HEK293 (cell line): ENCODE measurements around the gene ABCA2.
"Not testable (repeated sequence)": the region's sequence is repeated elsewhere in the genome, so short reads cannot be mapped to it uniquely, and the experiment has no call there.

Experiments used
- CTCF ChIA-PET: fragments of 350-600 bp; formaldehyde crosslinking; extraction: SDS; loops from one replicate; lab custom pipeline; 2021; ENCODE audit warnings: antibody characterized with exemption; lab: Yijun Ruan, JAX
- POLR2A ChIA-PET: fragments of 300-600 bp; formaldehyde crosslinking; extraction: SDS; loops from one replicate; lab custom pipeline; 2020; ENCODE audit warnings: antibody characterized with exemption, inconsistent platforms; lab: Yijun Ruan, JAX
- H3K27ac ChIP-seq: fragments of 200-500 bp; sonication (Bioruptor generic); 2 replicates; pipeline ENCODE4 v1.5.1; 2014; ENCODE audit warnings: low read depth, low read length, control low read depth, inconsistent platforms; ENCODE audit errors: extremely low read depth
- H3K36me3 ChIP-seq, 2 experiments: fragments of 200-500 bp in 1 of 2; sonication (Bioruptor generic) in 1 of 2; 1 replicate in 1 of 2; 2 replicates in 1 of 2; pipeline ENCODE4 v1.5.1; 2014 to 2017; ENCODE audit warnings: inconsistent platforms in 2 of 2, low read length in 2 of 2; ENCODE audit not compliant: control insufficient read depth in 2 of 2, insufficient read depth in 1 of 2
- H3K4me1 ChIP-seq: fragments of 200-500 bp; sonication (Bioruptor generic); 2 replicates; pipeline ENCODE4 v1.5.1; 2014; ENCODE audit warnings: mild to moderate bottlenecking, low read length, inconsistent platforms; ENCODE audit not compliant: control insufficient read depth, insufficient read depth
- H3K4me3 ChIP-seq: 2 replicates; pipeline ENCODE4 v1.5.1; 2011; ENCODE audit warnings: low read depth, mild to moderate bottlenecking, control low read depth, low read length, moderate library complexity
- H3K9me3 ChIP-seq: fragments of 200-500 bp; sonication (Bioruptor generic); 2 replicates; pipeline ENCODE4 v1.5.1; 2014; ENCODE audit warnings: low read depth, low read length, inconsistent platforms; ENCODE audit not compliant: control insufficient read depth, insufficient read depth
- ATF2 ChIP-seq: fragments of 450-650 bp; formaldehyde crosslinking; IDR thresholded peaks from 2 replicates; pipeline ENCODE4 v1.5.1; 2016; ENCODE audit warnings: missing biosample characterization, missing genetic modification characterization, low read depth
- HIC1 ChIP-seq: fragments of 450-650 bp; formaldehyde crosslinking; IDR thresholded peaks from 2 replicates; pipeline ENCODE4 v1.5.1; 2016; ENCODE audit warnings: missing biosample characterization, missing genetic modification characterization
- IKZF3 ChIP-seq: fragments of 450-650 bp; IDR thresholded peaks from 2 replicates; pipeline ENCODE4 v1.5.0; 2018; ENCODE audit warnings: missing biosample characterization, mild to moderate bottlenecking, missing genetic modification characterization, moderate library complexity
- KLF1 ChIP-seq: fragments of 450-650 bp; formaldehyde crosslinking; IDR thresholded peaks from 2 replicates; pipeline ENCODE4 v1.5.1; 2016; ENCODE audit warnings: missing biosample characterization, missing genetic modification characterization
- KLF8 ChIP-seq: fragments of 450-650 bp; formaldehyde crosslinking; IDR thresholded peaks from 2 replicates; pipeline ENCODE4 v1.5.1; 2016; ENCODE audit warnings: missing biosample characterization, missing genetic modification characterization
- SETDB1 ChIP-seq: IDR thresholded peaks from one replicate; pipeline ENCODE4 v1.6.1; 2017; ENCODE audit warnings: mild to moderate bottlenecking, low read length, moderate library complexity, mixed read lengths; ENCODE audit not compliant: insufficient read length
- SP7 ChIP-seq: fragments of 450-650 bp; formaldehyde crosslinking; IDR thresholded peaks from 2 replicates; pipeline ENCODE4 v1.5.1; 2016; ENCODE audit warnings: missing biosample characterization, missing genetic modification characterization
- WT1 ChIP-seq: fragments of 450-650 bp; formaldehyde crosslinking; IDR thresholded peaks from 2 replicates; pipeline ENCODE4 v1.5.1; 2016; ENCODE audit warnings: missing biosample characterization, missing genetic modification characterization
- ZBTB11 ChIP-seq: fragments of 450-650 bp; formaldehyde crosslinking; conservative IDR thresholded peaks from 2 replicates; pipeline ENCODE4 v1.5.1; 2016; ENCODE audit warnings: low read depth, missing biosample characterization, missing genetic modification characterization
- ZBTB26 ChIP-seq: fragments of 450-650 bp; formaldehyde crosslinking; optimal IDR thresholded peaks from 2 replicates; pipeline ENCODE3; 2016; ENCODE audit warnings: missing biosample characterization, mild to moderate bottlenecking, missing genetic modification characterization
- ZBTB8A ChIP-seq: fragments of 450-650 bp; formaldehyde crosslinking; IDR thresholded peaks from 2 replicates; pipeline ENCODE4 v1.5.1; 2016; ENCODE audit warnings: missing biosample characterization, missing genetic modification characterization
- ZNF2 ChIP-seq: fragments of 450-650 bp; formaldehyde crosslinking; IDR thresholded peaks from 2 replicates; pipeline ENCODE4 v1.5.1; 2016; ENCODE audit warnings: missing biosample characterization, missing genetic modification characterization
- ZNF514 ChIP-seq: fragments of 450-650 bp; formaldehyde crosslinking; IDR thresholded peaks from 2 replicates; pipeline ENCODE4 v1.5.1; 2016; ENCODE audit warnings: missing biosample characterization, missing genetic modification characterization
- ZNF600 ChIP-seq: fragments of 450-650 bp; formaldehyde crosslinking; IDR thresholded peaks from 2 replicates; pipeline ENCODE4 v1.5.1; 2016; ENCODE audit warnings: missing biosample characterization, missing genetic modification characterization
- ZNF629 ChIP-seq: fragments of 450-650 bp; formaldehyde crosslinking; IDR thresholded peaks from 2 replicates; pipeline ENCODE4 v1.5.1; 2017; ENCODE audit warnings: missing biosample characterization, missing genetic modification characterization
- ZNF654 ChIP-seq: fragments of 450-650 bp; formaldehyde crosslinking; IDR thresholded peaks from 2 replicates; pipeline ENCODE4 v1.5.1; 2016; ENCODE audit warnings: low read depth, missing biosample characterization, missing genetic modification characterization
- ZSCAN30 ChIP-seq: fragments of 450-650 bp; IDR thresholded peaks from 2 replicates; pipeline ENCODE4 v1.5.1; 2018; ENCODE audit warnings: missing biosample characterization, mild to moderate bottlenecking, missing genetic modification characterization, moderate library complexity

Gene ABCA2

GRCh38 chr9:137006116-137007003, 21.7 kb downstream of the ABCA2 start:
- CTCF ChIA-PET, result interaction anchor here (0.8 to 5.2 kb wide), 4 partner anchors 23 to 214 kb away, joined by 3 to 24 read pairs (median 6); no protein-coding TSS in a partner anchor

GRCh38 chr9:137004285-137004684, 23.8 kb downstream of the ABCA2 start:
- POLR2A ChIA-PET, result interaction anchor here (4.7 kb wide), 1 partner anchor 12 kb away, joined by 25 read pairs; the partner anchor contains the start of gene PAXX
- not testable (repeated sequence) for H3K27ac ChIP-seq, H3K36me3 ChIP-seq, H3K4me1 ChIP-seq, H3K9me3 ChIP-seq, H3K4me3 ChIP-seq
- TF ChIP-seq ZSCAN30 (tag by site-specific recombination), result 0 out of 2 replicates have a peak, but pooled peaks have one; percentile 16
- peak; percentile 31 for TF ChIP-seq ZNF654 (tag by site-specific recombination)
- 0 out of 2 replicates have a peak, but pooled peaks have one; percentile 15 for TF ChIP-seq SP7 (tag by site-specific recombination)
- peak; percentile 85 for TF ChIP-seq ZBTB8A (tag by site-specific recombination)
- peak; percentile 42; the same call in 1 of the 2 replicates for TF ChIP-seq WT1
- peak; percentile 41; the same call in 1 of the 2 replicates for TF ChIP-seq ZNF2 (tag by site-specific recombination)
- 0 out of 2 replicates have a peak, but pooled peaks have one; percentile 39 for TF ChIP-seq ZNF629
- peak; percentile 56; the same call in 1 of the 2 replicates for TF ChIP-seq IKZF3 (tag by site-specific recombination)
- TF ChIP-seq SETDB1, result peak; percentile 54
- TF ChIP-seq KLF8 (tag by site-specific recombination), result peak; percentile 37; the same call in 1 of the 2 replicates
- TF ChIP-seq KLF1 (tag by site-specific recombination), result peak; percentile 89
- 0 out of 2 replicates have a peak, but pooled peaks have one; percentile 46 for TF ChIP-seq ZNF600 (tag by site-specific recombination)
- TF ChIP-seq ZBTB11, result 0 out of 2 replicates have a peak, but pooled peaks have one; percentile 18
- 0 out of 2 replicates have a peak, but pooled peaks have one; percentile 4 for TF ChIP-seq ATF2 (tag by site-specific recombination)
- CTCF ChIA-PET, result interaction anchor here (0.7 to 5.2 kb wide), 4 partner anchors 12 to 56 kb away, joined by 4 to 38 read pairs (median 14); partner anchors contain the start of genes ABCA2 and PAXX

More at GRCh38 chr9:137006116-137007003, 21.7 kb downstream of the ABCA2 start:
- Histone ChIP-seq H3K9me3 (no peaks in the 10 kb centered on the region), H3K36me3 (peaks cover 0 to 8% of the 10 kb centered on the region in 2 experiments; a peak in 1 of 3 replicates), H3K4me1 (peaks cover 3% of the 10 kb centered on the region; the same call in 1 of the 2 replicates), H3K4me3 (no peak overlapping the region), H3K27ac (no peak overlapping the region)
- 0 out of 2 replicates have a peak, but pooled peaks have one; percentile 48 for TF ChIP-seq HIC1 (tag by site-specific recombination)
- peak; percentile 11 for TF ChIP-seq ZBTB26
- TF ChIP-seq ZNF514 (tag by site-specific recombination), result no peak
- POLR2A ChIA-PET, result interaction anchor here (1.3 kb wide), 1 partner anchor 14 kb away, joined by 3 read pairs; no protein-coding TSS in a partner anchor
